Embryonic facial prominence (tissue), 1 donor: ENCODE data around the gene LRRC4B.
"Not testable (repeated sequence)": the region's sequence is repeated elsewhere in the genome, so short reads cannot be mapped to it uniquely, and the experiment has no call there.

Experiments used
- DNase-seq: peaks from one replicate; pipeline ENCODE4 v3.0.0-alpha.2; 2016; ENCODE audit errors: extremely low spot score

The LRRC4B gene

DNA sequence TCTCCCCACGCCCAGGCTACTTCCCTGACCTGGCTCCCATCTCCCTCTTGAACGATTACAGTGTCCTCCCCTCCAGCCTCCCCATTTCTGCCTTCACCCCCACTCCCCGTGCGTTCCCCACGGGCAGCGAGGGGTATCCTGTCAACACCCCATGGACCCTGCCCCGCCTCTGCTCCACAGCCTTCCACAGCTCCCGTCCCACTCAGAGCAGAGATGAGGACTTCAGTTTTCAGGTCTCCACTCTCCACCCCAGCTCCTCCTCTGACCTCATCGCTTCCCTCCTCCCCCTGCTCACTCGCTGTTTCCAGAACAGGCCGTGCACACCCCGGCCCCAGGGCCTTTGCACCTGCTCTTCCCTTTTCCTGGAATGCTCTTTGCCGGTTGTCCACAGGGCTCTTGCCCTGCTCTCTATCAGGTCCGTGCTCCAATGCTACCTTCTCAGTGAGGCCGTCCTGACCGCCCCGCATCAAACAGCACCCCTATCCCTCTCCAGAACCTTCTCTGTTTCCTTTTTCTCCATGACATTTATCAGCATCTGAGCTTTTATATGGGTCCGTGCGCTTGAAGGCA lies 15.0 kb downstream of the LRRC4B start:
- no peak for DNase-seq

GRCh38 chr19:50552540-50552939 lies 15.7 kb downstream of the LRRC4B start:
- no peak for DNase-seq

GRCh38 chr19:50551715-50552187 lies 16.5 kb downstream of the LRRC4B start:
- no peak for DNase-seq

DNA sequence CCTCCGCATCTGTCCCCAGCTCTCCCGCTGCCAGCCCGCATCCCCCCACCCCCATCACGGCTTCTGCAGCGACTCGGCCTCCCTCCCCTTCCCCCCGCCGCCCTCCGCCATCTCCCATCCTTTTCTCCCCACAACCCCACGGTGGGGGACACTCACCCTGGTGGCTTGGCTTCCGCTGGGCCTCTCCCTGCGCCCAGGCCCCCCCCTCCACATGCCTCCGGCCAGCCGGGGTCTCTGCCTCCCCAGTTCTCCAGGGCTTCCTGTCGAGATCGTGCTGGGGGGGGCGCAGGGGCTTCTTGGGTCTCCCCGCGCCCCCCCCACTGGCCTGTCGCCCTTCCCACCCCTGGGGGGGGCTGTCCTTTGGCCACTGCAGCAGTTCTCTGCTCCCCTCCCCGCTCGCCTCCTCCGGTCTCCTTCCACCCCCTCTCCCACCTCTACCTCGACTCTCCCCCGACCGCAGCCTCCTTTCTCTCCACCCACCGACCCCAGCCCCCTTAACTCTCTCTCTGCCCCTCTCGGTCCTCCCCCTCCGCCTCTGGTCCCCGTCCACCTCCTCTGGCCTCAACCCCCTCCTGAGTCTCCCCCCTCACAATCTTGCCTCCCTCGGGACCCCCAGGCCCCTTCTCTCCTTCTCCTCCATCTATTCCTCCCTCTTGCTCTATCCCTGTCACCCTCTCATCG lies 17.1 kb downstream of the LRRC4B start:
- DNase-seq = no peak

DNA sequence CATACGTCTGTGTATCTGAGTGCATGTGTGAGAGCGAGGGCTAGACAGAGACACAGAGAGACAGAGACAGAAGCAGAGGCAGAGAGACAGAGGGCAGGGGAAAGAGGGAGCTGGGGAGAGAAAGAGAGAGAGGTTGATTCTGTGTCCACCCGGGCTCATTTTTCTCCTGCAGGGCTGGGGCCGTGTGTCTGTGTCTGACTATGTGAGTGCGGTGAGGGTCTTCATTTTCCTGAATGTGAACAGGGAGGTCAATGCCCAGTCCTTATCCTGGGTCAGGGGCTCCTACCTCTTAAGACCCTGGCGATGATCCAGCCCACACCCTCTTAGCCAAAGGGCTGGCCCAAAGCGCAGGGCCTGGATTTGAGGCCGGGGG lies 17.7 kb downstream of the LRRC4B start:
- no peak for DNase-seq

DNA sequence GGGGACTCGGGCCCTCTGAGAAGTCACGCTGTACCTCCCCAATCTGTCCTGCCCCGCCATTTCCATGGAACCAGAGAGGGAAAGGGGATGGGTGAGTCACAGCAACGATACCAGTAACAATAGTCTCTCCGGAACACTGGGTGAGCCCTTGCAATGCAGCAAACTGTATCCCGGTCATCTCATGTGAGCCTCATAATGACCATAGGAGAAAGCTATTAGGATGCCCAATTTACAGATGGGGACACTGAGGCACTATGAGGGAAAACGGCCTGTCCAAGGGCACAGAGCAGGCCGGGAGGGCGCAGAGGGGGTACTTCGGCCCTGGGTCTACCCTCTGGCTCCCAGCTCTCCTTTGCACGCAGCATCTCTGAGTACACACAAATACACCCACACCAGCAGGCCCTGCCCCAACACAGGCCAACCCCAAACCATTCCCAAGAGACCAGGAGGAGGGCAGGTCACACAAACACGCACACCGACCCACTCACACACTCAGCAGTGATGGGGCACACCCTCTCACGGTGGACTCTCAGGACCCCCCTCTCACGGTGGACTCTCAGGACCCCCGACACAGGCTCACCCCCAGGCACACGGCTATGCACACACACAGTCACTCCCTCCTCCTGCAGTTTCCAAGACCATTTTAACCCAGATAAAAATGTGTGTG lies 18.2 kb downstream of the LRRC4B start:
- no peak for DNase-seq

DNA sequence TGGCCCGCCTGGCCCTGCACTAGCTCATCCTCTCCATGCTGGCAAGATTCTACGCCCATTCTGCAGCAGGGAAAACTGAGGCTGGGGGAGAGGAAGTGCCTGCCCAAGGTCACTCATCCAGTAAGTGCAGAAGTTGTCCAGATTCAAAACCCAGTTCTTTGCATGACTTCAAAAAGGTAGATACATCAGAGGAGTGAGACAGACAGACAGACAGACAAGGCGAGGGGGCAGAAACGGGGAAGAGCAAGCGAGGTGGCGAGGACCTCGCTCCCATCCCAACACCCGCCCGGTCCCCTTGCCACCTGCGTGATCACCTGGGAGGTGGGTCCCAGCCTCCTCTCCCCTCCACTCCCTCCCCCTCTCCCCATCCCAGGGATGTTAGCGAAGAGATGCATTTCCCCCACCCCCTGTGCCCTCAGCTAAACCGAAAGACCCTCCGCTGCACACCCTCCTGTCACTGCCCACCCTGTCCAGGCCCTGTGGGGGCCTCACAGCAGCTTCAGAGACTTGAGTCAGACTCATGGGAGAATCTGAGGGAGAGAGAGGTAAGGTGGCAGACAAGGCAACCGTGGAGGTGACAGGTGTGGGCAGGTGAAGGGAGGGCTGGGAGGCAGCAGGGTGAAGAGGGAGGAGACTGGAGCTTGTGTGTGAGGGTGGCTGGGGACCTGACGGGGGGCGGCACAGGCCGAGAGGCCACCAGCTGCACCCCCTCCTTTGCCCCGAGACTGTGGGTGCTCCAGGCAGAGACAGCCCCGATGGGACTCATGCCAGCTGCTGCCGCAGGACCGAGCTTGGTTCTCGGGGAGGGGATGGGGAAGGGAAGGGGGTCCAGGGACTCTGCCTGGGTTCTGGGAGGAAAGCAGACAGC lies 18.9 kb downstream of the LRRC4B start:
- no peak for DNase-seq

- DNase-seq = no peak
These were observed 19.8 kb downstream of the LRRC4B start for GRCh38 chr19:50548191-50549058.

DNA sequence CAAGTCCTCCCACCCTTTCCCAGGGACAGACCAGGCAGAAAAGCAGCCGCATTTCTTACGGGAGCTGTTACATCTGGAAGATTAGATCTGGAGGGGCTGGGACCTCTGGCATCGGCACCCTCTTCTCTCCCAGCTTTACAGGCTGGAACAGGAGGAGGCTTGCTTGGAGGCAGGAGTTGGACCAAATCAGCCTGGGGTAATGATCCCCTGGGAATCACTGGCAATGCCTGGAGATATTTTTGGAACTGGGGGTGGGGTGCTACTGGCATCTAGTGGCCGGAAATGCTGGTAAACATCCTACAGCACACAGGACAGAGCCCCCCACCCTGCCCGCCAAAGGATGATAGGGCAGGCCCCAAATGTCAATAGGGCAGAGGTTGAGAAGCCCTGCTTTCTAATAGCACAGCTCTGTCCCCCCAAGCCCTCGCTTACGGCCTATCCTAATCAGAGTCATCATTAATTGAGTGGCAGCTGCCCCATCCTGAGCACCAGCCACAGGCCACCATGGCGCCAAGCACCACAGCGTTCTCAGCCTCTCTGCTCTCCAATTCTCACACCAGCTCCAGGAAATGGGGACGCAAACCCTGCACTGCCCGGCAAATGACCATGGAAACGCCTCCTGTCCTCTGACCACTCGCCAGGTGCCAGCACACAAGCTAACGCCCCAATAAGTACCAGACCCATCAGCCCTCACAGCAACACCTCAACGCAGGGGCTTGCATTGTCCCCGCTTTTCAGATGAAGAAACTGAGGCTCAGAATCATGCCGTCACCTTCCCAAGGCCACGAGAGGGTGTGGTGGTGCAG lies 20.6 kb downstream of the LRRC4B start:
- no peak for DNase-seq

DNA sequence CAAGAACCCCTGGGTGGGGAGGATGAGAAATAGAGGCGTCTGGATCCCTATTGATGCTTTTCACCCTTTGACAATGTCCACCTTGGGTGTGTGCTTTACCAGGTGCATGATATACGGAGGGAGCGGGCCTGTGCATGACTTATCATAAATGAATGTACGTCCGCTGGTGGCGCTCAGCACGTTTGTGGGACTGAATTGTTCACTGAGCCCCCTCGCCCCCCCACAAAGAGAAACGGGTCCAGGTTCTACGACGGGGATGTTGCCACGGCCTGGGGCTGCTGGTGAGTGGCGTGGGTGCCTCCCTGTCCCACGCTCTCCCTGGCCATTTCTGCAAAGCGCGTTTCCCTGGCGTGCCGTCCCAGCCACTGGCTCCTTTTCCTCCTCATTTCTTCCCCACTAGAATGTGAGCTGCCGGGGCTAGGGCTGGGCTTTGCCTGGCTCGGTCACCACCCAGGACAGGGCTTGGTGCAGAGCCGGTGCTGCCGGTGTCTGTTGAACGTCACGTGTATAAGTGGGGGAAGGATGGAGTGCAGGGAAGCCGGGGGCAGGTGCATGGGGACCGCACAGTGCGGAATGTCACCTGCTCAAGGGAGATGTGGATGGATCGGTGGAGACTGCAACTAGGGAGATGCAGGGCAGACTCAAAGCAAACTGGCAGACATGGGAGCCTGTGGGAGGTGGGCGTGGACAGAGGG lies 21.6 kb downstream of the LRRC4B start:
- DNase-seq = no peak

GRCh38 chr19:50542943-50543342 lies 25.3 kb downstream of the LRRC4B start:
- DNase-seq = no peak

- no peak for DNase-seq
These were observed 30.4 kb downstream of the LRRC4B start for GRCh38 chr19:50537769-50538230.

- no peak for DNase-seq
These were observed 30.9 kb downstream of the LRRC4B start for GRCh38 chr19:50537306-50537685.

GRCh38 chr19:50536662-50537305 lies 31.5 kb downstream of the LRRC4B start:
- no peak for DNase-seq

DNA sequence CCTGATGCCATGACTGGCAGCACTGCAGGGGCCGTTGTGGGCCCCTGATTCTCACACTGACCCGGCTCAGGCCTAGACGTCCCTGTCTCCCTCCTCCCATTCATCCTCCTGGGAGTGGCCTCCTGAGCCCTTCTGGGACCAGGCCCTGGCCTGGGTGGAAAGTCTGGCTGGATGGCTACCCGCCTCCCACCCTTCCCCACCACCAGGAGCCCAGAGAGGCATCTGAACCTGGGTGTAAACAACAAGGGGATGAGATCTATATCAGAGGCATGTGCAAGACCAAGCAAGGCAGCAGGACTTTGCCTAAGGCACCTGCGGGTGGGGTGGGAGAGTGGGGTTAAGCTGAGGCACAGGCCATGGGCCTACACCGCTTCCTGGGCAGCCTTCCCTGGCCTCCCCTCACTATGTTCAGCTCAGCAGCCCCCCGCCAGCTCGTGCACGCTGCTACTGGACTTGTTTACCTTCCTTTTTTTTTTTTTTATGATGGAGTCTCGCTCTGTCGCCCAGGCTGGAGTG lies 32.5 kb downstream of the LRRC4B start:
- no peak for DNase-seq

DNA sequence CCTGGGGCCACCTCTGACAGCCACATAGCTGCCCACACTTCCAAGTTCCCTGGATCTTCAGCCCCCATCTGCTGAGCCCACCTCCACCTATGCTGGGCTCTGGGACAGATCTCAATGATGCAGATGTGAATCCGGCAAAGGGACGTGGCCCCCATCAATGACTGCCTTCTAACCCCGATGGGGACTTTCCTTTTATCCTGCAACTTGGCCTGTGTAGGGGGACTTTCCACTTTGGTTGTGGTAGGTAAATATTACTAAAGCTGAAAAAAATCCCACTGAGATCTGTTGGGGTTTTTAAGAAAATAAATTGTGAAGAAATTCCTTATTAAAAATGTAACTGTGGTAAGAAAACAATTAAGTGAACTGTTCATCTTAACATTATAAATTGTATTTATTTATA lies 33.8 kb downstream of the LRRC4B start:
- no peak for DNase-seq

- DNase-seq = no peak
These were observed 35.3 kb downstream of the LRRC4B start for GRCh38 chr19:50532952-50533351.

- no peak for DNase-seq
These were observed 37.0 kb downstream of the LRRC4B start for GRCh38 chr19:50531171-50531612.

DNA sequence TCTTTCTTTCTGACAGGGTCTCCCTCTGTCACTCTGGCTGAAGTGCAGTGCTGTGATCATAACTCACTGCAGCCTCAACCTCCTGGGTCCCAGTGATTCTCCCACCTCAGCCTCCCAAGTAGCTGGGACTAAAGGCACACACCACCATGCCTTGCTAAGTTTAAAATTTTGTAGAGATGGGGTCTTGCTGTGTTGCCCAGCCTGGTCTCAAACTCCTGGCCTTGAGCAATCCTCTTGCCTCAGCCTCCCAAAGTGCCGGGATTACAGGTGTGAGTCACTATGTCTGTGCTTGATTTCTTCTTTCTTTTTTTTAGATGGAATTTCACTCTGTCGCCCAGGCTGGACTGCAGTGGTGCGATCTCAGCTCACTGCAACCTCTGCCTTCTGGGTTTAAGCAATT lies 40.2 kb downstream of the LRRC4B start:
- DNase-seq = not testable (repeated sequence)
